Kidney tubule cell (primary cell): ENCODE results near the gene VWC2.
A peak's percentile ranks its signal among the peaks of the same experiment; 100 is the strongest.

Source experiments
- DNase-seq: peaks from one replicate; pipeline ENCODE4 v3.0.0-alpha.2; 2018; ENCODE audit warnings: low spot score

Gene VWC2

GRCh38 chr7:49852619-49853462 is 79.4 kb downstream of the VWC2 start:
- DNase-seq, result peak; percentile 69

- no peak for DNase-seq
These were observed 82.0 kb downstream of the VWC2 start for GRCh38 chr7:49855281-49855980.

- no peak for DNase-seq
These were observed 86.9 kb downstream of the VWC2 start for GRCh38 chr7:49860293-49860692.

GRCh38 chr7:49866076-49866735 is 92.8 kb downstream of the VWC2 start:
- DNase-seq, result no peak

GRCh38 chr7:49866910-49867309 is 93.5 kb downstream of the VWC2 start:
- no peak for DNase-seq

GRCh38 chr7:49873420-49873819 is 100.0 kb downstream of the VWC2 start:
- no peak for DNase-seq

- DNase-seq, result no peak
These were observed 101.9 kb downstream of the VWC2 start for GRCh38 chr7:49875336-49875735.

GRCh38 chr7:49876202-49876601 is 102.8 kb downstream of the VWC2 start:
- DNase-seq, result no peak

GRCh38 chr7:49878089-49878488 is 104.7 kb downstream of the VWC2 start:
- no peak for DNase-seq

- DNase-seq, result no peak
These were observed 105.2 kb downstream of the VWC2 start for GRCh38 chr7:49878627-49879026.

- no peak for DNase-seq
These were observed 110.5 kb downstream of the VWC2 start for GRCh38 chr7:49883933-49884332.

- no peak for DNase-seq
These were observed 112.3 kb downstream of the VWC2 start for GRCh38 chr7:49885593-49886285.

GRCh38 chr7:49892481-49892880 is 119.0 kb downstream of the VWC2 start:
- no peak for DNase-seq

GRCh38 chr7:49893131-49893530 is 119.7 kb downstream of the VWC2 start:
- DNase-seq, result no peak

GRCh38 chr7:49894543-49894942 is 121.1 kb downstream of the VWC2 start:
- DNase-seq, result no peak

GRCh38 chr7:49911909-49912308 is 138.5 kb downstream of the VWC2 start:
- no peak for DNase-seq

GRCh38 chr7:49926720-49927119 is 153.3 kb downstream of the VWC2 start:
- DNase-seq, result no peak

GRCh38 chr7:49927631-49928030 is 154.2 kb downstream of the VWC2 start:
- DNase-seq, result no peak

- no peak for DNase-seq
These were observed 155.3 kb downstream of the VWC2 start for GRCh38 chr7:49928787-49929186.

- no peak for DNase-seq
These were observed 158.2 kb downstream of the VWC2 start for GRCh38 chr7:49931627-49932026.

- DNase-seq, result no peak
These were observed 164.2 kb downstream of the VWC2 start for GRCh38 chr7:49937608-49938007.
